Nephron progenitor cell (in vitro differentiated cells): ENCODE data around the gene ADIPOR2.
"Not testable (repeated sequence)": the region's sequence is repeated elsewhere in the genome, so short reads cannot be mapped to it uniquely, and the experiment has no call there.

Experiments used
- DNase-seq: peaks from one replicate; pipeline ENCODE4 v3.0.0; 2021
- H3K27ac Mint-ChIP-seq: 2 replicates; pipeline ENCODE4 v1.8.0; 2021; ENCODE audit warnings: mild to moderate bottlenecking, moderate library complexity, mixed read lengths
- H3K27me3 Mint-ChIP-seq: 2 replicates; pipeline ENCODE4 v1.8.0; 2021; ENCODE audit warnings: mild to moderate bottlenecking, low read depth, mixed read lengths; ENCODE audit not compliant: poor library complexity
- H3K36me3 Mint-ChIP-seq: 2 replicates; pipeline ENCODE4 v1.8.0; 2021; ENCODE audit warnings: low read depth, mixed read lengths
- H3K4me1 Mint-ChIP-seq: 2 replicates; pipeline ENCODE4 v1.8.0; 2021; ENCODE audit warnings: mixed read lengths
- H3K4me3 Mint-ChIP-seq: 2 replicates; pipeline ENCODE4 v1.8.0; 2021; ENCODE audit warnings: mild to moderate bottlenecking, moderate library complexity, mixed read lengths
- H3K9me3 Mint-ChIP-seq: 2 replicates; pipeline ENCODE4 v1.8.0; 2021; ENCODE audit warnings: mild to moderate bottlenecking, moderate library complexity, mixed read lengths
- TF ChIP-seq, protein P1 (sequence below): fragments of 200-600 bp; sonication (generic); IDR thresholded peaks from 2 replicates; pipeline ENCODE4 v1.5.0; 2021; ENCODE audit warnings: antibody characterized with exemption

Gene ADIPOR2

DNA sequence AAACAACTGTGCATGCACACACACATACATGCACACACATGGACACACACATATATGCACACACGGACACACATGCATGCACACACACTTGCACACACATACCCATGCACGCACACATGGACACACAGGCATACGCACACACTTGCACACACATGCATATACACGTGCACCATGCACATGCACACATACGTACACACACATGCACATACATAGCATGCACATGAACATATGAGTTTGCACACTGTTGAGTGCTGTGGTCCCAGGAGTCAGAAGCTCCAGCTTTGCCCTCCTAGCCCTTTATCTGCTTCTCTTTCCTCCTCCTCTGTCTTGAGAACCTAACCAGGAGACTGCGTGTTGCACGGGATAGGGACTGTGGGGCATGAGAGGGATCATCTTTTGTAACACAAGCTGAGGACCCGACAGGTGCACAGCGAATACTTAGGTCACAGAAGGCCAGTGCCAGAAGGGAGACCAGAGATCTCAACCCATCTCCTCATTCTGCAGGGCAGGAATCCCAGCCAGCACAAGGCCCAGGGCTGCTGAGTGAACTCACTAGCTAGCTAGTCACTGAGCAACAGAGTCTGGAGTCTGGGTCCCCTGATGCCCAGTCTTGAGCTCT lies 126.0 kb downstream of the ADIPOR2 start:
- no peaks in the 10 kb centered on the region for H3K36me3 Mint-ChIP-seq
- H3K4me3 Mint-ChIP-seq = no peak overlapping the region
- peaks cover 74% of the 10 kb centered on the region for H3K27me3 Mint-ChIP-seq
- H3K9me3 Mint-ChIP-seq = peaks cover 10% of the 10 kb centered on the region
- peak overlapping the region; percentile 83 for H3K27ac Mint-ChIP-seq
- no peak for DNase-seq
- peaks cover 65% of the 10 kb centered on the region for H3K4me1 Mint-ChIP-seq
- TF ChIP-seq, protein P1, sequence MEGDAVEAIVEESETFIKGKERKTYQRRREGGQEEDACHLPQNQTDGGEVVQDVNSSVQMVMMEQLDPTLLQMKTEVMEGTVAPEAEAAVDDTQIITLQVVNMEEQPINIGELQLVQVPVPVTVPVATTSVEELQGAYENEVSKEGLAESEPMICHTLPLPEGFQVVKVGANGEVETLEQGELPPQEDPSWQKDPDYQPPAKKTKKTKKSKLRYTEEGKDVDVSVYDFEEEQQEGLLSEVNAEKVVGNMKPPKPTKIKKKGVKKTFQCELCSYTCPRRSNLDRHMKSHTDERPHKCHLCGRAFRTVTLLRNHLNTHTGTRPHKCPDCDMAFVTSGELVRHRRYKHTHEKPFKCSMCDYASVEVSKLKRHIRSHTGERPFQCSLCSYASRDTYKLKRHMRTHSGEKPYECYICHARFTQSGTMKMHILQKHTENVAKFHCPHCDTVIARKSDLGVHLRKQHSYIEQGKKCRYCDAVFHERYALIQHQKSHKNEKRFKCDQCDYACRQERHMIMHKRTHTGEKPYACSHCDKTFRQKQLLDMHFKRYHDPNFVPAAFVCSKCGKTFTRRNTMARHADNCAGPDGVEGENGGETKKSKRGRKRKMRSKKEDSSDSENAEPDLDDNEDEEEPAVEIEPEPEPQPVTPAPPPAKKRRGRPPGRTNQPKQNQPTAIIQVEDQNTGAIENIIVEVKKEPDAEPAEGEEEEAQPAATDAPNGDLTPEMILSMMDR = no peak

DNA sequence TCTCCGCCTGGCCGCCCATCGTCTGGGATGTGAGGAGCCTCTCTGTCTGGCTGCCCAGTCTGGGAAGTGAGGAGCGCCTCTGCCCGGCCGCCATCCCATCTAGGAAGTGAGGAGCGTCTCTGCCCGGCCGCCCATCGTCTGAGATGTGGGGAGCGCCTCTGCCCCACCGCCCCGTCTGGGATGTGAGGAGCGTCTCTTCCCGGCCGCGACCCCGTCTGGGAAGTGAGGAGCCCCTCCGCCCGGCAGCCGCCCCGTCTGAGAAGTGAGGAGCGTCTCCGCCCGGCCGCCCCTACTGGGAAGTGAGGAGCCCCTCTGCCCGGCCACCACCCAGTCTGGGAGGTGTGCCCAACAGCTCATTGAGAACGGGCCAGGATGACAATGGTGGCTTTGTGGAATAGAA lies 127.1 kb downstream of the ADIPOR2 start:
- H3K27ac Mint-ChIP-seq, H3K36me3 Mint-ChIP-seq, DNase-seq, H3K4me3 Mint-ChIP-seq: not testable (repeated sequence)
- H3K27me3 Mint-ChIP-seq = peaks cover 77% of the 10 kb centered on the region
- H3K4me1 Mint-ChIP-seq = peaks cover 60% of the 10 kb centered on the region
- peaks cover 10% of the 10 kb centered on the region for H3K9me3 Mint-ChIP-seq

DNA sequence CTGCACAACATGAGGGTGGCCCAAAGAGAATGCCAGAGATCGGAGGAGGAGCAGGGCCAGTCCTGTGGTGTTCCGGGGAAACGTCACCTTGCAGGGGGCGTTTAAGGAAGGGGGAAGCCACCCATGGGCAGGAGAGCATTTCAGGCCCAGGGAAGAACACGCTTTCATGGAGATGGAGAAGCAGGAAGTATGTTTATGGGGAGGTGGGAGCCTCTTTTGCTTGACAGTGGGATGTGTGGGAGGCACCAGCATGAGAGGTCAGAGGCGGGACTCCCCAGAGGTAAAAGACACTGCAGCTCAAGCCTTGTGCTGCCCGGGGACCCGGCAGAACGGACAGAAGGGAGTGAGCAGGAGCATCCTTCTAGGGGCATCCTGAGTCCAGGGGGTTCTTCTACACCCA lies 128.2 kb downstream of the ADIPOR2 start:
- Mint-ChIP-seq H3K4me1 (peaks cover 53% of the 10 kb centered on the region), H3K9me3 (peaks cover 10% of the 10 kb centered on the region), H3K4me3 (peak overlapping the region; percentile 68), H3K36me3 (no peaks in the 10 kb centered on the region), H3K27me3 (peaks cover 78% of the 10 kb centered on the region), H3K27ac (no peak overlapping the region)
- TF ChIP-seq, protein P1 = no peak
- DNase-seq = no peak

DNA sequence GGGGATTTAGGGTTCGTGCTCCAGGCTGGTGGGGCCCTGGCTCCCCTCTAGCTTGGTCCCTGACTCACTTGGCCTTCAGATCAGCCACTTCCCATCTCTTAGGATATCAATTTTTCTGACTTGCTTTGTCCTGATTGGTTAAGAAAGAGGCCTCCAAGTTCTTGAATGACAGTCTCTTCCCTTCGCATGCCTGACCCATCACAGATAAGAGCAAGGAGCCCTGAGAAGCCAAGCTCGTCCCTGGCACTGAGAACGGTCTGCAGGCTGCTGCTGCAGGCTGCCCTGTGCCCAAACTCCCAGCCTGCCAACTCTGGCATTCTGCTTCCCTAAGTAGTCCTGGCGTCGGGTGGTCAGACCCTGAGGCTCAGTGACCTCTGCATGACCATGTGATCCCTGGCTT lies 128.7 kb downstream of the ADIPOR2 start:
- H3K27ac Mint-ChIP-seq = no peak overlapping the region
- TF ChIP-seq, protein P1 = no peak

DNA sequence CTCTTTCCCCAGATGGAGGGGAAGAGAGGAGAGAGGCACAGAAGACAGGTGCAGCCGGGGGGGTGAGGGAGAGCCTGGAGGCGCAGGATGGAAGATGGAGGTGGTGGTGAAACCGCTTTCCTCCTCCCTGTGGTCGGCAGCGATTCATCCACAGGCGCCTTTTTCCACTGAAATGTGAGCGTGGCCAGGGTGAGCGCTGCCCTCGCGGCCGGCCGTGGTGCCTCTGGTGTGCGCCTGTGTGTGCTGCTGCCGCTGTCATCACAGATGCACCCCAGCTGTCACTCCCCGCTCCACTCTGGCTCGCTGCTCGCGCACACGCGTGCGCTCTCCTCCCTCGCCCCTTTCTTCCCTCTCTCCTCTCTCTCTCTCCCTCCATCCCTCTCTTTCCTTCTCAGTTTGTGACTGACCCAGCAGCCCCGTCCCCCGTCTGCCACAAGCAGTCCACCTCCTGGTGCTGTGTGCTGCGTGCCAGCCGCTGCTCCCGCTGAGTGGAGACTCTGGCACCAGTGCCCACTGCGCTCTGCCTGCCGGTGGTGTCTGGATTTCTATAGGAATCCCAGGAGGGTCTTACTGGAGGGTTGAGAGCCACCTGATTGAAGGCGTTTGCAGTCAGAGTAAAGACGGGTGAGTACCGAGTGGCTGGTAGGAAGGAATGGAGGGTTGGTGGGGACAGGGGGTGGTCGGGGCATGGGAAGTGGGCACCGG lies 129.5 kb downstream of the ADIPOR2 start, which contains the start of gene LRTM2:
LRTM2 (plus strand) TSS at position 375 of the 705 bp plus-strand sequence. CDS start 7,584 bp downstream, outside the sequence.
- Mint-ChIP-seq H3K36me3 (no peaks in the 10 kb centered on the region), H3K4me1 (peaks cover 43% of the 10 kb centered on the region), H3K9me3 (peaks cover 10% of the 10 kb centered on the region), H3K4me3 (peak within 1 kb of the TSS; percentile 47), H3K27ac (no peak within 1 kb of the TSS), H3K27me3 (peaks cover 79% of the 10 kb centered on the region)
- TF ChIP-seq, protein P1 = no peak
- no peak for DNase-seq

More for the DNA sequence above, 128.7 kb downstream of the ADIPOR2 start:
- Mint-ChIP-seq H3K27me3 (peaks cover 78% of the 10 kb centered on the region), H3K9me3 (peaks cover 10% of the 10 kb centered on the region), H3K4me1 (peaks cover 49% of the 10 kb centered on the region), H3K36me3 (no peaks in the 10 kb centered on the region), H3K4me3 (peak overlapping the region; percentile 39)
- no peak for DNase-seq

DNA sequence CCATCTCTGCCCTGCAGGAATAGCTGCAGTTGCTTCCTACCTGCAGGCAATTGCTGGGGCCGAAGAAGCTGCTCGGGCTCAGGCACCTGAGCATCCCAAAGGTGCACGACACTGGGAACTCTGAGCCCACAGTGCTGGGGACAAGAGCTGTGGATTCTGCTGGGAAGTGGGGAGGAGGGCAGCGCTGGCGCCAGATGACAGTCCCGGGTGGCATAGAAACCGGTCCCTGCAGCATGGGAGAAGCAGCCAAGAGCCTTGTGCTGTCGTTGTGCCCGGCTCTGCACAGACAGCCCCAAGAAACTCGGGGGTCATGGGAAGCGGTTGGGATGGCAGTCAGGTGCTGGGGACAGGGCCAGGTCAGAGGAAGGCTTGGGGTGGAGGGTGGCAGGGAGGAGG lies 130.0 kb downstream of the ADIPOR2 start:
- peaks cover 39% of the 10 kb centered on the region for H3K4me1 Mint-ChIP-seq
- TF ChIP-seq, protein P1 = no peak
- H3K36me3 Mint-ChIP-seq = no peaks in the 10 kb centered on the region
- H3K4me3 Mint-ChIP-seq = no peak overlapping the region
- H3K9me3 Mint-ChIP-seq = peaks cover 10% of the 10 kb centered on the region
- no peak overlapping the region for H3K27ac Mint-ChIP-seq
- no peak for DNase-seq
- H3K27me3 Mint-ChIP-seq = peaks cover 80% of the 10 kb centered on the region
